Measurements from ENCODE around the gene CDK5RAP2. TPM values are rescaled to one million over a fixed set of nuclear protein-coding genes. Genes with fewer than 3 reads are reported as not detected.
A peak's percentile ranks its signal among the peaks of the same experiment; 100 is the strongest.

The CDK5RAP2 gene
- total and polyA plus RNA-seq, 2 experiments from 2014 or later = 52.6 to 77.0 TPM

DNA sequence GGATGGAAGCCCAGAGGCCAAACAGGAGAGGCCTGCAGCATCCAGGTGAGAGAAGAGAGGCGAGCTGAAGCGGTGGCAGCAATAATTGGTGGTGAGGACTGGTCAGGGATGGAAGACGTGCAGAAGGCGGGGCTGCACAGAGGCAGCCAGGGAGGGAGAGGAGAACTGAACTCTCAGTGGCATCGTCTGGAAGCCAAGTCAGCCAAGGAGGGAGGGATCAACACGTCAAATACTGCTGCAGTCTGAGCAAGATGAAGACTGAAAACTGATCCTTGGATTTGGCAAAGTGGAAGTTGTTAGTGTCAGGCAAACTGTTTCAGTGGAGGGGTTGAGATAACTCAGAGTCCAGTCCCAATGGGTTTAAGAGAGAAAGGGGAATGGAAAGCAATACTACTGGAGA lies 145.4 kb downstream of the CDK5RAP2 start:
- peak overlapping the region; percentile 15; the same call in 1 of the 2 replicates for H3K9ac ChIP-seq
- peaks cover 22% of the 10 kb centered on the region for H3K4me1 ChIP-seq (ENCODE audit: insufficient read depth)
- no peaks in the 10 kb centered on the region for H3K9me3 ChIP-seq (ENCODE audit: low read depth)
- no peak overlapping the region for H3K4me3 ChIP-seq
- no peaks in the 10 kb centered on the region for H3K27me3 ChIP-seq (replicated peaks; ENCODE audit: insufficient read depth)
- in situ Hi-C loops (cut with MboI) = no loop called here
- DNase-seq = peak; percentile 78
- peaks cover 14% of the 10 kb centered on the region for H3F3A ChIP-seq (ENCODE audit: insufficient read depth)
- H3K36me3 ChIP-seq (ENCODE audit: low read depth) = peaks cover 17% of the 10 kb centered on the region; the same call in 1 of the 2 replicates
- peak overlapping the region; percentile 6; the same call in 1 of the 2 replicates for H2AFZ ChIP-seq
- H3K27ac ChIP-seq = peak overlapping the region; percentile 59
- peak overlapping the region; percentile 12 for H3K4me2 ChIP-seq (ENCODE audit: unreplicated experiment)
- no peaks in the 10 kb centered on the region for H4K20me1 ChIP-seq (ENCODE audit: insufficient read depth)
- no peak for TF ChIP-seq EZH2phosphoT487 (IDR thresholded peaks at IDR 0.05; ENCODE audit: insufficient read depth, low read depth)
- no peak for TF ChIP-seq EZH2 (IDR thresholded peaks at IDR 0.05; ENCODE audit: insufficient read depth, poor library complexity, severe bottlenecking)
- peaks cover 18% of the 10 kb centered on the region for H3K79me2 ChIP-seq (ENCODE audit: insufficient read depth)
- WGBS, 2 experiments (ENCODE audit: low coverage in 1 of 2, low lambda C conversion rate in 2 of 2, missing lambda C conversion rate in 2 of 2) = 17 to 28% methylated on average over 6 of the region's 6 CpGs
- no peaks in the 10 kb centered on the region for H3K9me2 ChIP-seq (ENCODE audit: insufficient read depth)

- no peak overlapping the region for H3K4me2 ChIP-seq (ENCODE audit: unreplicated experiment)
- 75 to 78% methylated on average over 4 of the region's 4 CpGs for WGBS, 2 experiments (ENCODE audit: low coverage in 1 of 2, low lambda C conversion rate in 2 of 2, missing lambda C conversion rate in 2 of 2)
Measured at GRCh38 chr9:120433701-120434100, 146.3 kb downstream of the CDK5RAP2 start.

DNA sequence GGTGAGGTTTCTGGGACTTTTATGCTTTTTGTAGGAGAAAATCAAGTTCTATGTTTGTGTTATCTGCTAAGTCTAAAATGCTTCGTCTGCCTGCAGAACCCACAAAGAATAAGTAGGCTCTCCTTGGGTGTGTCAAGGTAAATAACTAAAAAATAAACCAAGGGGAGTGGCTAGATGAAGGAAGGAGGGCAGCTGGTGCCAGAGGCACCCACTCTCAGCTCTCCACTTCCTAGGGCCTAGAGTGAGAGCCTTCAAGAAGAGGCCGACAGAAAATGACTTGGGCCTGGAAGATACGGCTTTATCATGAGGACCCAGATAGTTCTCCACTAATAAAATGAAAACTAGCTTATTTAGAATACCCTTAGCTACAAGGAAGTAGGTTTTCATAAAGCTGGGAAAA lies 147.4 kb downstream of the CDK5RAP2 start:
- no peak overlapping the region for H3K9ac ChIP-seq
- H3K27me3 ChIP-seq (replicated peaks; ENCODE audit: insufficient read depth) = no peaks in the 10 kb centered on the region
- 0 out of 2 replicates have a peak, but pooled peaks cover 8% of the 10 kb centered on the region for H3K36me3 ChIP-seq (ENCODE audit: low read depth)
- peaks cover 9% of the 10 kb centered on the region for H3K79me2 ChIP-seq (ENCODE audit: insufficient read depth)
- H3F3A ChIP-seq (ENCODE audit: insufficient read depth) = peaks cover 14% of the 10 kb centered on the region
- H3K4me2 ChIP-seq (ENCODE audit: unreplicated experiment) = no peak overlapping the region
- 98 to 100% methylated on average over 3 of the region's 3 CpGs for WGBS, 2 experiments (ENCODE audit: low coverage in 1 of 2, low lambda C conversion rate in 2 of 2, missing lambda C conversion rate in 2 of 2)
- no peaks in the 10 kb centered on the region for H3K9me3 ChIP-seq (ENCODE audit: low read depth)
- no peak for DNase-seq
- no peaks in the 10 kb centered on the region for H4K20me1 ChIP-seq (ENCODE audit: insufficient read depth)
- no peaks in the 10 kb centered on the region for H3K9me2 ChIP-seq (ENCODE audit: insufficient read depth)
- H2AFZ ChIP-seq = no peak overlapping the region
- TF ChIP-seq EZH2 (IDR thresholded peaks at IDR 0.05; ENCODE audit: insufficient read depth, poor library complexity, severe bottlenecking) = no peak
- TF ChIP-seq EZH2phosphoT487 (IDR thresholded peaks at IDR 0.05; ENCODE audit: insufficient read depth, low read depth) = no peak
- no peak overlapping the region for H3K27ac ChIP-seq
- no peak overlapping the region for H3K4me3 ChIP-seq
- in situ Hi-C loops (cut with MboI) = no loop called here
- peaks cover 22% of the 10 kb centered on the region for H3K4me1 ChIP-seq (ENCODE audit: insufficient read depth)

More at GRCh38 chr9:120433701-120434100, 146.3 kb downstream of the CDK5RAP2 start:
- TF ChIP-seq EZH2 (IDR thresholded peaks at IDR 0.05; ENCODE audit: insufficient read depth, poor library complexity, severe bottlenecking) (no peak), EZH2phosphoT487 (IDR thresholded peaks at IDR 0.05; ENCODE audit: insufficient read depth, low read depth) (no peak)
- no peaks in the 10 kb centered on the region for H4K20me1 ChIP-seq (ENCODE audit: insufficient read depth)
- in situ Hi-C loops (cut with MboI) = no loop called here
- no peak overlapping the region for H3K27ac ChIP-seq
- no peaks in the 10 kb centered on the region for H3K27me3 ChIP-seq (replicated peaks; ENCODE audit: insufficient read depth)
- no peak overlapping the region for H3K9ac ChIP-seq
- H3K9me3 ChIP-seq (ENCODE audit: low read depth) = no peaks in the 10 kb centered on the region
- H3K79me2 ChIP-seq (ENCODE audit: insufficient read depth) = peaks cover 16% of the 10 kb centered on the region
- H3F3A ChIP-seq (ENCODE audit: insufficient read depth) = peaks cover 14% of the 10 kb centered on the region
- H3K36me3 ChIP-seq (ENCODE audit: low read depth) = peaks cover 16% of the 10 kb centered on the region; the same call in 1 of the 2 replicates
- H3K4me3 ChIP-seq = no peak overlapping the region
- H2AFZ ChIP-seq = no peak overlapping the region
- no peak for DNase-seq
- H3K4me1 ChIP-seq (ENCODE audit: insufficient read depth) = peaks cover 22% of the 10 kb centered on the region
- H3K9me2 ChIP-seq (ENCODE audit: insufficient read depth) = no peaks in the 10 kb centered on the region

- Histone ChIP-seq H3K27ac (no peak overlapping the region), H3K9me3 (ENCODE audit: low read depth) (no peaks in the 10 kb centered on the region), H3K27me3 (replicated peaks; ENCODE audit: insufficient read depth) (no peaks in the 10 kb centered on the region), H4K20me1 (ENCODE audit: insufficient read depth) (no peaks in the 10 kb centered on the region), H3K36me3 (ENCODE audit: low read depth) (no peaks in the 10 kb centered on the region), H3K4me2 (ENCODE audit: unreplicated experiment) (no peak overlapping the region), H2AFZ (no peak overlapping the region), H3K9ac (no peak overlapping the region), H3K4me3 (no peak overlapping the region), H3K4me1 (ENCODE audit: insufficient read depth) (peaks cover 22% of the 10 kb centered on the region), H3K79me2 (ENCODE audit: insufficient read depth) (peaks cover 20% of the 10 kb centered on the region), H3F3A (ENCODE audit: insufficient read depth) (peaks cover 14% of the 10 kb centered on the region), H3K9me2 (ENCODE audit: insufficient read depth) (no peaks in the 10 kb centered on the region)
- 94 to 98% methylated on average over 2 of the region's 2 CpGs for WGBS, 2 experiments (ENCODE audit: low coverage in 1 of 2, low lambda C conversion rate in 2 of 2, missing lambda C conversion rate in 2 of 2)
- TF ChIP-seq EZH2phosphoT487 (IDR thresholded peaks at IDR 0.05; ENCODE audit: insufficient read depth, low read depth) (no peak), EZH2 (IDR thresholded peaks at IDR 0.05; ENCODE audit: insufficient read depth, poor library complexity, severe bottlenecking) (no peak)
- in situ Hi-C loops (cut with MboI) = no loop called here
- DNase-seq = no peak
Measured at GRCh38 chr9:120431268-120431667, 148.7 kb downstream of the CDK5RAP2 start.

DNA sequence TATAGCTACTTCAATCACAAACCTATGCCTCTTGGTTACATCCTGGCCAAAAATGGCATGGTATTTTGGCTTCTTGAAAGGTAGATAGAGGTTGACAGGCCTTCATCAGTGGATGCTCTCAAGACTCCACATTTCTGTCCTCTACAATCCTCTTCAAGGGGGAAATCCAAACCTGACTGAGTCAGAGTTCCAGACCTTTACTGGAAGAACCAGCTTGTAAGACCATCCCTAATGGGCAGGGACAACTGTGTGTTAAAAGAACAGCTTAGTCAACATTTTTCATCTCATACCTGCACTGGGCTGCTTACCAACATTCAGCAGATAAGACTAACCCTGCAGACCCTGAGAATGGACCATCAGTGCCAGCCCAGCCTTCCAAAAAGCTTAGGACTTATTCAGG lies 155.7 kb downstream of the CDK5RAP2 start:
- DNase-seq = no peak
- Histone ChIP-seq H4K20me1 (ENCODE audit: insufficient read depth) (no peaks in the 10 kb centered on the region), H3K4me1 (ENCODE audit: insufficient read depth) (no peaks in the 10 kb centered on the region)

More for the DNA sequence above, 155.7 kb downstream of the CDK5RAP2 start:
- H3K4me3 ChIP-seq = no peak overlapping the region
- in situ Hi-C loops (cut with MboI) = no loop called here
- H3K4me2 ChIP-seq (ENCODE audit: unreplicated experiment) = no peak overlapping the region
- H3F3A ChIP-seq (ENCODE audit: insufficient read depth) = no peaks in the 10 kb centered on the region
- peaks cover 11% of the 10 kb centered on the region; the same call in 1 of the 2 replicates for H3K79me2 ChIP-seq (ENCODE audit: insufficient read depth)
- H3K9me2 ChIP-seq (ENCODE audit: insufficient read depth) = no peaks in the 10 kb centered on the region; the same call in 1 of the 2 replicates
- H3K27me3 ChIP-seq (replicated peaks; ENCODE audit: insufficient read depth) = no peaks in the 10 kb centered on the region
- H3K36me3 ChIP-seq (ENCODE audit: low read depth) = no peaks in the 10 kb centered on the region
- no peaks in the 10 kb centered on the region for H3K9me3 ChIP-seq (ENCODE audit: low read depth)
- TF ChIP-seq EZH2 (IDR thresholded peaks at IDR 0.05; ENCODE audit: insufficient read depth, poor library complexity, severe bottlenecking) (no peak), EZH2phosphoT487 (IDR thresholded peaks at IDR 0.05; ENCODE audit: insufficient read depth, low read depth) (no peak)
- no peak overlapping the region for H3K27ac ChIP-seq
- H2AFZ ChIP-seq = no peak overlapping the region
- H3K9ac ChIP-seq = no peak overlapping the region
